ENCODE results near the gene CUEDC1.

CUEDC1 gene

DNA sequence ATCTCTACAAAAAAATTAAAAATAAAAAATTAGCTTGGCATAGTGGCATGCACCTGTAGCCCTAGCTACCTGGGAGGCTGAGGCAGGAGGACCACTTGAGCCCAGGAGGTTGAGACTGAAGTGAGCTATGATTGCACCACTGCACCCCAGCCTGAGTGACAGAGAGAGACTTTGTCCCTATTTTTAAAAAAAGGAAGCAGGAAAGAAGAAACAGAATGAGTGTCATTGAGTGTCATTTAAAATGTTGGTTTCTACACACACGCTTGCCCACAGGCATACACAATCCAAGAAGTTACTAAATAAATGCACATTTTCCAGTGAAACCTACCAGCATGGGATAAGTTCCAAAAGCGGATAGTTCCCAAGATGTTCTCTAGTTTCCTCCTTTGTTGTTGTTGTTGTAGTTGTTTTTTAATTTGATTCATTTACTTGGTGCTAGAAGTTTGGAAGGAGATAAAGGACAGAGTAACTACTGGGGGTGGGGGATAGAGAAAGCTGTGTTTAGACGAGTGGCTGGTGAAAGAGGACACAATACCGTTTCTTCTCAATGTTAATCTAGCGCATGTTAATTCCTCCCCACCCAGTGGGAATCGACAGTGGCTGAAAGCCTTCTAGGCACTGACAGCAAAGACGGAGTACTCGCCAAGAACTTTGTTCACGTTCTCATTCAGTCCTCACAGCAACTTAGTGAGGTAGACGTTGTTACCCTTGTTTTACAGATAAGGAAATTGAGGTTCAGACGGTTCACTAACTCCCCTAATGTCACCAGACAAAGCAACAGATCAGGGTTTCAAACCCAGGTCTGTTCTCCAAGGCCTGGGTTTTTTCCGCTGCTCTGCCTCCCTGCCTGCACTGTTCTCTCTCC is 122.7 kb downstream of the CUEDC1 start:
- no peak for FAIRE-seq

- FAIRE-seq: no peak
Measured at GRCh38 chr17:57830880-57831279, 124.3 kb downstream of the CUEDC1 start.

DNA sequence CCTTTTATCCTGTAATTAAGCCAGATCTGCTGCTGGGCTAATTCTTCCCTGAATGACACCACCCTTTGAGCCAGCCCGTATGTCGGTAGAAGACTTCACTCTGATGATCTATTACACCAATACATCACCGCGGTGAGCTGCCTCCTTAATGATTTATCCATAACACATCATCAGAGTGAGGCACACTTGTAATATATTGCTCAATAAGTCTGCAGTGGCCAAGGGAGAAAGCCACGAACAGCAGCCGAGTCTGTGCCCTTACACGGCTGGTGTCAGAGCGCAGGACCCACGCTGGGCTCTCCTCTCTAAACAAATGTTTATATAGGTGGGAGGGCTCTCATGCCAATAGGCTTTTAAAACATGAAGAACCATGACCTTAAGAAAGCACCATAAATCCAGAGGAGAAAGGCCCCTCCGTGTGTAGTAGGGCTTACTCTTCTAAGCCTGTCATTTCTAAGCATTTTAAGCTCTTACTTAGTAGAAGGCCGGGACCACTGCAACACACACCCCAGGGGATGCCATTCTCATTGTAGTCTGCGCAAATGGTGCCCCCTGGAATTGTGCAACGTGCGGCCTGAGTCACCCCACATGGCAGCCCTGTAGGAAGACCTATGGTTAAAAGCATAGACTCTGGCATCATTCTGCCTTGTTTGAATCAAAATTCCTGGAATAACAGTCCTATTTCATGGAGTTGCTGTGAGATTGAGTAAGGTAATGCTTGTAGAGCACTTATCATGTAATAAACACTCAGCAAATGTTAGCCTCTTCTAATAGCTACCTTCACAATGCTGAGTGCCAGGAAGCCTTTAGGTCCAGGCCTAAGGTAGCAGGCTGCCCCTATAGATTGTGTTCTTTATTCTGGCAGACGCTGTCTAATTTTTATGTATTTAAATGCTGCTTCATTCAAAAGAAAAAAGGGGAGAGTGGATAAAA is 131.5 kb downstream of the CUEDC1 start:
- no peak for FAIRE-seq

GRCh38 chr17:57819867-57820266 is 135.3 kb downstream of the CUEDC1 start:
- FAIRE-seq: no peak

DNA sequence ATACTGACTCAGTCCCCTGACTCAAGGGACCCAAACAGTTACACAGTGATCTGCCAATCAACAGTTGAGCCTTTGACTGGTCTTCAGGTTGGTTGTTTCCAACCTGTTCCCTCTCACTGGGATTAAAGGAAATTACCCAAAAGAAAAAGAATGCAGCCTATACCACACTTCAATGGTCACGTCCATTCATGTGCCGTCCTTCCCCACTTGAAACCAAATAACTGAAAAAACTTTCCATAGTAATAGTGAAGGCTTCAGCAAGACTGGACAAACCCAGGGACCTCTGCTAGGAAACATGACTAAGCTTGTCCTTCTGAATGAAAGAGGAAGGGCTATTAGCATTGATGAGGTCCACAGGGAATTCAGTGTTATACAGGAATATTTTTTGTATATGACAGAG is 135.9 kb downstream of the CUEDC1 start:
- no peak for FAIRE-seq

- FAIRE-seq: no peak
Measured at GRCh38 chr17:57818066-57818465, 137.1 kb downstream of the CUEDC1 start.

GRCh38 chr17:57817299-57817698 is 137.9 kb downstream of the CUEDC1 start:
- no peak for FAIRE-seq

DNA sequence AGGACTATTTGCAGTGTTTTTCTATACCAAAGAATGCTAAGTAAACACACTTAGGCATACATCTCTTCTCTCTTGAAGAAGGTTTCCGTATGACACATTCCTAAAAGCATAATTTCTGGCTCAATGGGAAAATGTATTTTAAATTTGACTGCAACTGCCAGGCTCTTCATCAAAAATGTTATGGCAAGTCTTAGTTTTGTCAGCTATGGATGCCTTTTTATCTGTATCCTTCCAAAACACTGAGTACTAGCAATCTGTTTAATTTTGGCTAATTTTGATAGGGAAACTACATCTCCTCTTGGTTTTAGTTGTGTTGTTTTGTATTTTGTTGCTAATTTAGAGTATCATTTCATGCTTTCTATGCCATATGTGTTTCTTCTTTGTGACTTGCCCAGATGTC is 140.8 kb downstream of the CUEDC1 start:
- FAIRE-seq: no peak

GRCh38 chr17:57811638-57812280 is 143.5 kb downstream of the CUEDC1 start:
- FAIRE-seq: no peak
